GM23248 (cell line): ENCODE data around the gene ACADS. TPM values are rescaled to one million over a fixed set of nuclear protein-coding genes. Genes with fewer than 3 reads are reported as not detected.

Source experiments
- DNase-seq: peaks from one replicate; pipeline ENCODE4 v3.0.0-alpha.2; 2015
- H2AFZ ChIP-seq: fragments of 200-600 bp; sonication (generic); 2 replicates; pipeline ENCODE4 v1.6.1; 2016; ENCODE audit warnings: antibody characterized with exemption
- H3F3A ChIP-seq: fragments of 200-600 bp; sonication (generic); 2 replicates; pipeline ENCODE4 v1.6.1; 2016; ENCODE audit warnings: mild to moderate bottlenecking, antibody characterized with exemption, mixed run types; ENCODE audit not compliant: insufficient read depth
- H3K27ac ChIP-seq: fragments of 200-600 bp; sonication (generic); 2 replicates; pipeline ENCODE4 v1.5.1; 2016; ENCODE audit warnings: mild to moderate bottlenecking
- H3K27me3 ChIP-seq: fragments of 200-600 bp; sonication (generic); replicated peaks from 2 replicates; pipeline ENCODE4 v1.6.1; 2016; ENCODE audit warnings: mild to moderate bottlenecking; ENCODE audit not compliant: insufficient read depth
- H3K36me3 ChIP-seq: fragments of 200-600 bp; sonication (generic); 2 replicates; pipeline ENCODE4 v1.6.1; 2016; ENCODE audit warnings: low read depth, mild to moderate bottlenecking
- H3K4me1 ChIP-seq: fragments of 200-600 bp; sonication (generic); 2 replicates; pipeline ENCODE4 v1.6.1; 2016; ENCODE audit warnings: mild to moderate bottlenecking; ENCODE audit not compliant: insufficient read depth
- H3K4me2 ChIP-seq: fragments of 200-600 bp; sonication (generic); one replicate; pipeline ENCODE4 v1.6.1; 2016; ENCODE audit warnings: mild to moderate bottlenecking; ENCODE audit not compliant: unreplicated experiment
- H3K4me3 ChIP-seq: fragments of 200-600 bp; sonication (generic); 2 replicates; pipeline ENCODE4 v1.5.1; 2016; ENCODE audit warnings: mild to moderate bottlenecking
- H3K79me2 ChIP-seq: fragments of 200-600 bp; sonication (generic); 2 replicates; pipeline ENCODE4 v1.6.1; 2016; ENCODE audit warnings: mild to moderate bottlenecking; ENCODE audit not compliant: insufficient read depth
- H3K9ac ChIP-seq: fragments of 200-600 bp; sonication (generic); 2 replicates; pipeline ENCODE4 v1.6.1; 2016; ENCODE audit warnings: mild to moderate bottlenecking
- H3K9me2 ChIP-seq: fragments of 200-600 bp; sonication (generic); 2 replicates; pipeline ENCODE4 v1.6.1; 2016; ENCODE audit warnings: mixed run types, mild to moderate bottlenecking, moderate library complexity; ENCODE audit not compliant: insufficient read depth
- H3K9me3 ChIP-seq: fragments of 200-600 bp; sonication (generic); one replicate; pipeline ENCODE4 v1.6.1; 2017; ENCODE audit warnings: low read depth
- H4K20me1 ChIP-seq: fragments of 200-600 bp; sonication (generic); 2 replicates; pipeline ENCODE4 v1.6.0; 2016; ENCODE audit not compliant: insufficient read depth
- EZH2 ChIP-seq: fragments of 200-600 bp; sonication (generic); IDR thresholded peaks from 2 replicates; pipeline ENCODE4 v1.6.1; 2018; ENCODE audit warnings: antibody characterized with exemption, mild to moderate bottlenecking; ENCODE audit not compliant: insufficient read depth, poor library complexity, severe bottlenecking
- EZH2phosphoT487 ChIP-seq: fragments of 200-600 bp; sonication (generic); IDR thresholded peaks from 2 replicates; pipeline ENCODE4 v1.6.1; 2018; ENCODE audit warnings: antibody characterized with exemption, moderate library complexity, mild to moderate bottlenecking, low read depth; ENCODE audit not compliant: insufficient read depth
- WGBS, 2 experiments: methylation state at CpG; one replicate each; pipeline ENCODE4 v1.1.6; 2015 to 2017; ENCODE audit warnings: low lambda C conversion rate in 2 of 2, low coverage in 1 of 2; ENCODE audit errors: missing lambda C conversion rate in 2 of 2; 5-methylcytosine and 5-hydroxymethylcytosine counted together
- in situ Hi-C: fragments of 300-500 bp; cut with MboI; formaldehyde crosslinking; loops from 2 replicates; pipeline ENCODE4 v1.15.0; 2020
- polyA plus RNA-seq: library from polyadenylated mRNA; unstranded; fragments of >200 nt; fragmentation: Nextera tagmentation; extraction: Ambion mirVana; gene quantifications from 2 replicates; pipeline ENCODE4 v1.2.1, GENCODE V29; 2016
- total RNA-seq: library from RNA; depleted of rRNA; stranded (reverse); fragments of >200 nt; shearing (Covaris generic); gene quantifications from 2 replicates; pipeline ENCODE4 v1.2.3, GENCODE V29; 2014

ACADS gene
- total and polyA plus RNA-seq, 2 experiments from 2014 or later: 10.5 to 14.5 TPM

GRCh38 chr12:120764816-120765215 lies 39.2 kb downstream of the ACADS start:
- WGBS, 2 experiments: 89 to 95% methylated on average over 9 of the region's 9 CpGs
- H2AFZ ChIP-seq: no peak overlapping the region
- no peak overlapping the region for H3K4me3 ChIP-seq
- no peaks in the 10 kb centered on the region for H3K9me3 ChIP-seq
- peaks cover 15% of the 10 kb centered on the region; the same call in 1 of the 2 replicates for H3K36me3 ChIP-seq
- H3K4me2 ChIP-seq: no peak overlapping the region
- no peaks in the 10 kb centered on the region for H3K79me2 ChIP-seq
- H3F3A ChIP-seq: no peaks in the 10 kb centered on the region
- H3K9me2 ChIP-seq: no peaks in the 10 kb centered on the region
- in situ Hi-C loops: no loop called here
- no peaks in the 10 kb centered on the region for H3K27me3 ChIP-seq
- no peaks in the 10 kb centered on the region for H3K4me1 ChIP-seq
- DNase-seq: no peak
- H3K27ac ChIP-seq: no peak overlapping the region
- H3K9ac ChIP-seq: no peak overlapping the region
- TF ChIP-seq EZH2phosphoT487 (no peak), EZH2 (no peak)
- H4K20me1 ChIP-seq: no peaks in the 10 kb centered on the region

GRCh38 chr12:120766566-120766965 lies 40.9 kb downstream of the ACADS start:
- Histone ChIP-seq H3K27ac (no peak overlapping the region), H3K9me2 (no peaks in the 10 kb centered on the region), H3K4me1 (no peaks in the 10 kb centered on the region), H2AFZ (no peak overlapping the region), H3K9me3 (no peaks in the 10 kb centered on the region), H3F3A (no peaks in the 10 kb centered on the region), H3K9ac (no peak overlapping the region), H3K4me3 (no peak overlapping the region), H3K79me2 (no peaks in the 10 kb centered on the region), H3K27me3 (no peaks in the 10 kb centered on the region), H3K4me2 (no peak overlapping the region), H4K20me1 (no peaks in the 10 kb centered on the region), H3K36me3 (peaks cover 15% of the 10 kb centered on the region; the same call in 1 of the 2 replicates)
- no peak for DNase-seq
- TF ChIP-seq EZH2 (no peak), EZH2phosphoT487 (no peak)
- 89 to 93% methylated on average over 5 of the region's 5 CpGs for WGBS, 2 experiments
- in situ Hi-C loops: no loop called here

GRCh38 chr12:120767071-120768024 lies 41.7 kb downstream of the ACADS start:
- Histone ChIP-seq H3K79me2 (no peaks in the 10 kb centered on the region), H3K4me1 (no peaks in the 10 kb centered on the region), H3K4me2 (no peak overlapping the region), H2AFZ (no peak overlapping the region), H3K36me3 (peaks cover 13% of the 10 kb centered on the region; the same call in 1 of the 2 replicates), H3K9me2 (no peaks in the 10 kb centered on the region), H4K20me1 (no peaks in the 10 kb centered on the region), H3K27me3 (no peaks in the 10 kb centered on the region), H3K4me3 (no peak overlapping the region), H3K27ac (no peak overlapping the region), H3F3A (no peaks in the 10 kb centered on the region), H3K9ac (no peak overlapping the region), H3K9me3 (no peaks in the 10 kb centered on the region)
- in situ Hi-C loops: no loop called here
- no peak for DNase-seq
- TF ChIP-seq EZH2phosphoT487 (no peak), EZH2 (no peak)
- WGBS, 2 experiments: 97% methylated on average over 11 of the region's 11 CpGs

- Histone ChIP-seq H3K4me1 (no peaks in the 10 kb centered on the region), H4K20me1 (peaks cover 4% of the 10 kb centered on the region; the same call in 1 of the 2 replicates), H3K4me3 (no peak overlapping the region), H2AFZ (no peak overlapping the region), H3K79me2 (no peaks in the 10 kb centered on the region), H3F3A (no peaks in the 10 kb centered on the region), H3K9me3 (no peaks in the 10 kb centered on the region), H3K36me3 (peaks cover 13% of the 10 kb centered on the region; the same call in 1 of the 2 replicates), H3K4me2 (no peak overlapping the region), H3K27ac (no peak overlapping the region), H3K9me2 (no peaks in the 10 kb centered on the region), H3K27me3 (no peaks in the 10 kb centered on the region), H3K9ac (no peak overlapping the region)
- DNase-seq: no peak
- in situ Hi-C loops: no loop called here
- no peak for TF ChIP-seq EZH2
- TF ChIP-seq EZH2phosphoT487: no peak
- 93 to 94% methylated on average over 11 of the region's 11 CpGs for WGBS, 2 experiments
Measured at GRCh38 chr12:120771097-120771496, 45.5 kb downstream of the ACADS start.
